HepG2 (cell line): Measurements from ENCODE around the gene INO80B. TPM values are rescaled to one million over a fixed set of nuclear protein-coding genes. Genes with fewer than 3 reads are reported as not detected.

Experiments used
- AKAP8 ChIP-seq: sonication (generic); formaldehyde crosslinking; IDR thresholded peaks from 2 replicates; pipeline ENCODE4 v1.5.1; 2020; ENCODE audit warnings: mild to moderate bottlenecking, missing genetic modification reagents
- DMAP1 ChIP-seq: IDR thresholded peaks from 2 replicates; pipeline ENCODE4 v1.6.1; 2016
- EZH2 ChIP-seq: conservative IDR thresholded peaks from 2 replicates; pipeline ENCODE4 v1.6.1; 2012; ENCODE audit warnings: mild to moderate bottlenecking, low read depth, low read length, moderate library complexity
- GZF1 ChIP-seq: sonication (generic); formaldehyde crosslinking; IDR thresholded peaks from 2 replicates; pipeline ENCODE4 v1.5.1; 2020; ENCODE audit warnings: mild to moderate bottlenecking, missing genetic modification reagents
- MEIS2 ChIP-seq: sonication (generic); formaldehyde crosslinking; IDR thresholded peaks from 2 replicates; pipeline ENCODE4 v1.9.0; 2021; ENCODE audit warnings: mild to moderate bottlenecking, missing genetic modification reagents
- MTA3 ChIP-seq: sonication (generic); formaldehyde crosslinking; IDR thresholded peaks from 2 replicates; pipeline ENCODE4 v1.4.0; 2020; ENCODE audit warnings: missing genetic modification reagents
- MXD3 ChIP-seq: IDR thresholded peaks from 2 replicates; pipeline ENCODE4 v1.6.1; 2016; ENCODE audit warnings: mild to moderate bottlenecking, missing biosample characterization, missing genetic modification reagents
- MYC ChIP-seq: sonication (generic); formaldehyde crosslinking; IDR thresholded peaks from 2 replicates; pipeline ENCODE4 v1.9.0; 2021; ENCODE audit warnings: missing genetic modification reagents, borderline replicate concordance
- NCOR1 ChIP-seq: fragments of 200-600 bp; sonication (generic); IDR thresholded peaks from 2 replicates; pipeline ENCODE4 v1.7.0; 2017; ENCODE audit warnings: antibody characterized with exemption, low read length, borderline replicate concordance
- PHF20 ChIP-seq: sonication (generic); formaldehyde crosslinking; IDR thresholded peaks from 2 replicates; pipeline ENCODE4 v1.5.0; 2020; ENCODE audit warnings: mild to moderate bottlenecking, missing genetic modification reagents
- RNF2 ChIP-seq: fragments of 450-650 bp; conservative IDR thresholded peaks from 2 replicates; pipeline ENCODE4 v1.6.1; 2016; ENCODE audit warnings: low read depth
- SYNCRIP ChIP-seq: fragments of 200-400 bp; formaldehyde crosslinking; IDR thresholded peaks from 2 replicates; pipeline ENCODE4 v1.6.1; 2018; ENCODE audit warnings: mild to moderate bottlenecking, low read depth, low read length; ENCODE audit not compliant: insufficient read depth
- TOPORS ChIP-seq: sonication (generic); formaldehyde crosslinking; IDR thresholded peaks from 2 replicates; pipeline ENCODE4 v1.8.0; 2023; ENCODE audit warnings: mild to moderate bottlenecking, missing genetic modification reagents
- ZBTB1 ChIP-seq: sonication (generic); formaldehyde crosslinking; IDR thresholded peaks from 2 replicates; pipeline ENCODE4 v1.4.0; 2020; ENCODE audit warnings: missing genetic modification reagents, borderline replicate concordance
- ZEB1 ChIP-seq: IDR thresholded peaks from 2 replicates; pipeline ENCODE4 v1.6.1; 2012; ENCODE audit warnings: mild to moderate bottlenecking, low read depth, inconsistent platforms; ENCODE audit not compliant: insufficient replicate concordance
- ZFP82 ChIP-seq: sonication (generic); formaldehyde crosslinking; IDR thresholded peaks from 2 replicates; pipeline ENCODE4 v1.5.1; 2020; ENCODE audit warnings: mild to moderate bottlenecking, missing genetic modification reagents, borderline replicate concordance
- ZNF18 ChIP-seq: sonication (generic); formaldehyde crosslinking; IDR thresholded peaks from 2 replicates; pipeline ENCODE4 v1.8.0; 2022; ENCODE audit warnings: mild to moderate bottlenecking, missing genetic modification reagents; ENCODE audit not compliant: insufficient replicate concordance
- ZNF263 ChIP-seq: sonication (generic); formaldehyde crosslinking; IDR thresholded peaks from 2 replicates; pipeline ENCODE4 v1.4.0; 2020; ENCODE audit warnings: missing genetic modification reagents
- ZNF382 ChIP-seq: sonication (generic); formaldehyde crosslinking; IDR thresholded peaks from 2 replicates; pipeline ENCODE4 v1.5.0; 2020; ENCODE audit warnings: missing genetic modification reagents, mild to moderate bottlenecking, borderline replicate concordance
- ZNF430 ChIP-seq: sonication (generic); formaldehyde crosslinking; IDR thresholded peaks from 2 replicates; pipeline ENCODE4 v1.9.0; 2021; ENCODE audit warnings: mild to moderate bottlenecking, missing genetic modification reagents
- ZNF879 ChIP-seq: sonication (generic); formaldehyde crosslinking; IDR thresholded peaks from 2 replicates; pipeline ENCODE4 v1.8.1; 2023; ENCODE audit warnings: missing genetic modification reagents
- polyA plus RNA-seq, 8 experiments: library from polyadenylated mRNA; depleted of rRNA in 3 of 8; stranded (reverse) in 7 of 8; unstranded in 1 of 8; fragments of >200 nt; fragmentation: Illumina TruSeq in 4 of 8; extraction: Trizol in 4 of 8; gene quantifications; 2 replicates each; pipeline versions ENCODE4 v1.2.1 to v1.2.3, GENCODE V29; 2011 to 2016; ENCODE audit warnings: low read depth in 4 of 8, missing spikeins in 1 of 8, mixed read lengths in 1 of 8; ENCODE audit not compliant: insufficient read depth in 1 of 8
- total RNA-seq, 5 experiments: library from RNA; depleted of rRNA; stranded (reverse); fragments of >200 nt; fragmentation: Illumina TruSeq; extraction: Trizol; gene quantifications; 2 replicates each; pipeline ENCODE4 v1.2.3, GENCODE V29; 2016; ENCODE audit warnings: low read depth in 1 of 5
- TF ChIP-seq, protein P1 (sequence below): sonication (generic); formaldehyde crosslinking; IDR thresholded peaks from 2 replicates; pipeline ENCODE4 v1.4.0; 2020; ENCODE audit warnings: missing genetic modification reagents, borderline replicate concordance
- TF ChIP-seq, protein P2 (sequence below): sonication (generic); formaldehyde crosslinking; IDR thresholded peaks from 2 replicates; pipeline ENCODE4 v1.4.0; 2020; ENCODE audit warnings: missing genetic modification reagents

Gene INO80B
- total and polyA plus RNA-seq, 2 of the 13 experiments (the other 11 are each of a cell fraction or from before 2014, with no cell fraction given): 6.2 to 14.5 TPM

DNA sequence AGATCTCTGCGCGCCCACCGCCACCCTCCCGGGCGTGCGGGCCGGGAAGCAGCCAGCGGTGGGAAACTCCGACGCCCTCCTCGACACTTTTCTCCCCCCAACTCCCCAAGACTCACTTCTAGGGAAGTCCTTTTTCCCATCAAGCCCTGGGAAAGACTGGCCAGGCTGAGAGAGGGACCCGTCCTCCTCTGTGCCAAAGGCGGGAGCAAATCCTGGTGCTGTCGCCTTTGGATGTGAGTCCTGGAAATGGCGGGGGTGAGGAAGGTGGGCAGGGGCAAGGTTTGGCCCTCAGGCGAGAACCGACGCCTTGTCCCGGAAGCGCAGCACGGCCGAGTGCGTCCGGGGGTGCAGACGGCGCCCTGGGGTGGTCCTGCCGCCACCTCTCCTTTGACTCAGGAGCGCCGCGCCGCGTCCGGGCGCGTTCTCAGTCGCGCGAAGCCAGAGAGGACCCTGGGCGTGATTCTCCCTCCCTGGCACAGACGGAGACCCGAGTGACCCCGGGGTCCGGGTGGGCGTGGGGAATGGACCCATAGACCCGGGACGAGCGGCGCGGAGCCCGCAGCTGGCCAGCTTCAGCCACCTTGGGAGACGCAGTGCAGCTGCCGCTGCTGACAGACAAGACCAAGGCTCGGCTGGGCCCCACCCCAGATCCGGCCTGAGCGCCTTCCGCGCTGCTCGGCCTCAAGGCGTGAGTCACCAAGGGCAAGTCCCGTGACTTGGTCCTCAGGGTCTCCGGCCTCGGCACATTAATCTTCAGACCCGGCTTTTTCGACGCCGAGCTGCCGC is 48.0 kb downstream of the INO80B start (continued):
- TF ChIP-seq, protein P1, sequence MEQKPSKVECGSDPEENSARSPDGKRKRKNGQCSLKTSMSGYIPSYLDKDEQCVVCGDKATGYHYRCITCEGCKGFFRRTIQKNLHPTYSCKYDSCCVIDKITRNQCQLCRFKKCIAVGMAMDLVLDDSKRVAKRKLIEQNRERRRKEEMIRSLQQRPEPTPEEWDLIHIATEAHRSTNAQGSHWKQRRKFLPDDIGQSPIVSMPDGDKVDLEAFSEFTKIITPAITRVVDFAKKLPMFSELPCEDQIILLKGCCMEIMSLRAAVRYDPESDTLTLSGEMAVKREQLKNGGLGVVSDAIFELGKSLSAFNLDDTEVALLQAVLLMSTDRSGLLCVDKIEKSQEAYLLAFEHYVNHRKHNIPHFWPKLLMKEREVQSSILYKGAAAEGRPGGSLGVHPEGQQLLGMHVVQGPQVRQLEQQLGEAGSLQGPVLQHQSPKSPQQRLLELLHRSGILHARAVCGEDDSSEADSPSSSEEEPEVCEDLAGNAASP (CRISPR knock-in tag): no peak
- TF ChIP-seq GZF1 (CRISPR knock-in tag) (no peak; the same call in 1 of the 2 replicates), PHF20 (CRISPR knock-in tag) (peak; percentile 50), AKAP8 (CRISPR knock-in tag) (peak; percentile 92; the same call in 1 of the 2 replicates), ZFP82 (CRISPR knock-in tag) (peak; percentile 89; the same call in 1 of the 2 replicates), ZNF382 (CRISPR knock-in tag) (no peak), ZNF879 (CRISPR knock-in tag) (no peak), ZNF263 (CRISPR knock-in tag) (no peak; the same call in 1 of the 2 replicates), ZNF18 (CRISPR knock-in tag) (peak; percentile 63), DMAP1 (CRISPR knock-in tag) (peak; percentile 76), NCOR1 (no peak; the same call in 1 of the 2 replicates), MXD3 (peak; percentile 80), SYNCRIP (no peak), RNF2 (no peak), TOPORS (no peak), MYC (CRISPR knock-in tag) (peak; percentile 38; the same call in 1 of the 2 replicates), ZEB1 (no peak), MTA3 (no peak), ZNF430 (peak; percentile 54; the same call in 1 of the 2 replicates), ZBTB1 (CRISPR knock-in tag) (no peak), MEIS2 (CRISPR knock-in tag) (no peak), EZH2 (no peak)
- TF ChIP-seq, protein P2, sequence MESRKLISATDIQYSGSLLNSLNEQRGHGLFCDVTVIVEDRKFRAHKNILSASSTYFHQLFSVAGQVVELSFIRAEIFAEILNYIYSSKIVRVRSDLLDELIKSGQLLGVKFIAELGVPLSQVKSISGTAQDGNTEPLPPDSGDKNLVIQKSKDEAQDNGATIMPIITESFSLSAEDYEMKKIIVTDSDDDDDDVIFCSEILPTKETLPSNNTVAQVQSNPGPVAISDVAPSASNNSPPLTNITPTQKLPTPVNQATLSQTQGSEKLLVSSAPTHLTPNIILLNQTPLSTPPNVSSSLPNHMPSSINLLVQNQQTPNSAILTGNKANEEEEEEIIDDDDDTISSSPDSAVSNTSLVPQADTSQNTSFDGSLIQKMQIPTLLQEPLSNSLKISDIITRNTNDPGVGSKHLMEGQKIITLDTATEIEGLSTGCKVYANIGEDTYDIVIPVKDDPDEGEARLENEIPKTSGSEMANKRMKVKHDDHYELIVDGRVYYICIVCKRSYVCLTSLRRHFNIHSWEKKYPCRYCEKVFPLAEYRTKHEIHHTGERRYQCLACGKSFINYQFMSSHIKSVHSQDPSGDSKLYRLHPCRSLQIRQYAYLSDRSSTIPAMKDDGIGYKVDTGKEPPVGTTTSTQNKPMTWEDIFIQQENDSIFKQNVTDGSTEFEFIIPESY: no peak
